GM23338 (cell line): ENCODE measurements around the gene AFF3. TPM values are rescaled to one million over a fixed set of nuclear protein-coding genes. Genes with fewer than 3 reads are reported as not detected.

Experiments
- ATAC-seq: fragments of 200-7000 bp; cut with Tn5 transposase; 3 replicates; pipeline ENCODE4 v1.9.1; 2020
- DNase-seq: peaks from one replicate; pipeline ENCODE4 v3.0.0-alpha.2; 2015; ENCODE audit warnings: low spot score
- H2AFZ ChIP-seq: fragments of 200-600 bp; sonication (generic); 2 replicates; pipeline ENCODE4 v1.8.0; 2016; ENCODE audit warnings: antibody characterized with exemption, mild to moderate bottlenecking, moderate library complexity
- H3F3A ChIP-seq: fragments of 200-600 bp; sonication (generic); replicated peaks from 2 replicates; pipeline ENCODE4 v1.8.0; 2017; ENCODE audit warnings: antibody characterized with exemption, mixed run types, low read depth
- H3K27ac ChIP-seq: fragments of 200-600 bp; sonication (generic); 2 replicates; pipeline ENCODE4 v1.6.1; 2016; ENCODE audit warnings: low read depth
- H3K27me3 ChIP-seq: fragments of 200-600 bp; sonication (generic); 2 replicates; pipeline ENCODE4 v1.8.0; 2016; ENCODE audit warnings: mild to moderate bottlenecking, mixed run types, moderate library complexity; ENCODE audit not compliant: insufficient read depth
- H3K36me3 ChIP-seq: fragments of 200-600 bp; sonication (generic); 2 replicates; pipeline ENCODE4 v1.8.0; 2016; ENCODE audit warnings: mild to moderate bottlenecking; ENCODE audit not compliant: insufficient read depth
- H3K4me1 ChIP-seq: fragments of 200-600 bp; sonication (generic); 2 replicates; pipeline ENCODE4 v1.8.0; 2016; ENCODE audit warnings: mild to moderate bottlenecking, moderate library complexity; ENCODE audit not compliant: insufficient read depth
- H3K4me2 ChIP-seq: fragments of 200-600 bp; sonication (generic); 2 replicates; pipeline ENCODE4 v1.7.1; 2017; ENCODE audit warnings: mixed run types
- H3K4me3 ChIP-seq: fragments of 200-600 bp; sonication (generic); 2 replicates; pipeline ENCODE4 v1.6.1; 2016; ENCODE audit warnings: mixed run types
- H3K79me2 ChIP-seq: fragments of 200-600 bp; sonication (generic); replicated peaks from 2 replicates; pipeline ENCODE4 v1.8.0; 2017; ENCODE audit warnings: mild to moderate bottlenecking; ENCODE audit not compliant: insufficient read depth
- H3K9me2 ChIP-seq: fragments of 200-600 bp; sonication (generic); 2 replicates; pipeline ENCODE4 v1.8.0; 2017; ENCODE audit not compliant: insufficient read depth
- H4K20me1 ChIP-seq: fragments of 200-600 bp; sonication (generic); replicated peaks from 2 replicates; pipeline ENCODE4 v1.8.0; 2017; ENCODE audit warnings: mild to moderate bottlenecking; ENCODE audit not compliant: insufficient read depth
- H3K27ac Mint-ChIP-seq: 2 replicates; pipeline ENCODE4 v1.8.0; 2020; ENCODE audit warnings: inconsistent platforms, mild to moderate bottlenecking, moderate library complexity, mixed read lengths
- H3K27me3 Mint-ChIP-seq: 3 replicates; pipeline ENCODE4 v1.8.0; 2022; ENCODE audit warnings: low read depth, mild to moderate bottlenecking, moderate library complexity, mixed read lengths, inconsistent platforms; ENCODE audit not compliant: insufficient read depth, poor library complexity
- H3K36me3 Mint-ChIP-seq: 3 replicates; pipeline ENCODE4 v1.8.0; 2021; ENCODE audit warnings: low read depth, mild to moderate bottlenecking, inconsistent platforms, moderate library complexity, mixed read lengths
- H3K4me1 Mint-ChIP-seq: 3 replicates; pipeline ENCODE4 v1.8.0; 2020; ENCODE audit warnings: mild to moderate bottlenecking, inconsistent platforms, mixed read lengths
- H3K4me3 Mint-ChIP-seq: 3 replicates; pipeline ENCODE4 v1.8.0; 2021; ENCODE audit warnings: moderate library complexity, mild to moderate bottlenecking, inconsistent platforms, mixed read lengths
- H3K9me3 Mint-ChIP-seq: 3 replicates; pipeline ENCODE4 v1.8.0; 2020; ENCODE audit warnings: moderate library complexity, mild to moderate bottlenecking, inconsistent platforms, mixed read lengths
- EZH2phosphoT487 ChIP-seq: fragments of 200-600 bp; sonication (generic); IDR thresholded peaks from one replicate; pipeline ENCODE4 v1.8.1; 2018; ENCODE audit warnings: antibody characterized with exemption; ENCODE audit not compliant: unreplicated experiment
- POLR2AphosphoS5 ChIP-seq: IDR thresholded peaks from 2 replicates; pipeline ENCODE4 v1.6.1; 2016; ENCODE audit warnings: antibody characterized with exemption, low read depth
- REST ChIP-seq: IDR thresholded peaks from one replicate; pipeline ENCODE4 v1.6.1; 2018; ENCODE audit warnings: antibody characterized with exemption; ENCODE audit not compliant: unreplicated experiment
- STAT1 ChIP-seq: IDR thresholded peaks from one replicate; pipeline ENCODE4 v1.6.1; 2016; ENCODE audit warnings: antibody characterized with exemption; ENCODE audit not compliant: unreplicated experiment
- ZNF114 ChIP-seq: fragments of 250-450 bp; sonication (Bioruptor Pico); IDR thresholded peaks from 2 replicates; pipeline ENCODE4 v1.5.0; 2020; ENCODE audit warnings: mild to moderate bottlenecking, moderate library complexity
- ZNF331 ChIP-seq: fragments of 250-450 bp; sonication (Bioruptor Pico); IDR thresholded peaks from 2 replicates; pipeline ENCODE4 v1.5.0; 2020; ENCODE audit warnings: low read depth, mild to moderate bottlenecking, moderate library complexity
- ZNF462 ChIP-seq: fragments of 250-450 bp; sonication (Bioruptor Pico); IDR thresholded peaks from 2 replicates; pipeline ENCODE4 v1.5.0; 2020; ENCODE audit warnings: mild to moderate bottlenecking, moderate library complexity
- polyA plus RNA-seq: library from polyadenylated mRNA; unstranded; fragments of >200 nt; fragmentation: Nextera tagmentation; extraction: Ambion mirVana; gene quantifications from 2 replicates; pipeline ENCODE4 v1.2.1, GENCODE V29; 2016
- total RNA-seq: library from RNA; depleted of rRNA; stranded (reverse); fragments of >200 nt; shearing (Covaris generic); gene quantifications from 2 replicates; pipeline ENCODE4 v1.2.3, GENCODE V29; 2014
- TF ChIP-seq, protein P1 (sequence below): IDR thresholded peaks from 2 replicates; pipeline ENCODE4 v1.6.1; 2016; ENCODE audit warnings: antibody characterized with exemption
- TF ChIP-seq, protein P2 (sequence below), 2 experiments: fragments of 200-600 bp in 1 of 2; sonication (generic) in 1 of 2; conservative IDR thresholded peaks; 2 replicates each; pipeline versions ENCODE4 v1.5.1 to v1.6.1; 2016 to 2017; ENCODE audit warnings: antibody characterized with exemption in 2 of 2, low read depth in 2 of 2, mild to moderate bottlenecking in 2 of 2, moderate library complexity in 1 of 2

The AFF3 gene
- total and polyA plus RNA-seq, 2 experiments from 2014 or later: 0.73 to 1.4 TPM

DNA sequence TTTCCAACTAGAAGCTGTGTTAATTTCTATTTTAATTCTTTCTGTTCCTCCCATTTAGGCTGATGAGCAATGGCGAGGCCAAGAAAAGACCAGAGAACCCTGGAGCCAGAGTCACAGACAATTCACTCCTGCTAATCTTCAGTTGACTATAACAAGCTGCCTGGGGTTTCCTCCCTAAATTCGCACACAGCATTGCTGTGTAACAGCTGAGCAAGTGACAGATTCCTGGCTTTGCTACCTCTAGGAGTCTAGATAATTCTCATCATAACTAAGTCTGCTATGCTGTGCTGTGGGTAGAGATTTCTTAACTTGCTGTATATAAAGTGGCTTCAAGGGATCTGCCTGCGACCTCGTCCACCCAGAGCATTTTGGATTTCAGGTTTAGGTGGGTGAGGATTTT, 521.3 kb downstream of the AFF3 start (continued):
- no peak for TF ChIP-seq REST
- TF ChIP-seq, protein P1, sequence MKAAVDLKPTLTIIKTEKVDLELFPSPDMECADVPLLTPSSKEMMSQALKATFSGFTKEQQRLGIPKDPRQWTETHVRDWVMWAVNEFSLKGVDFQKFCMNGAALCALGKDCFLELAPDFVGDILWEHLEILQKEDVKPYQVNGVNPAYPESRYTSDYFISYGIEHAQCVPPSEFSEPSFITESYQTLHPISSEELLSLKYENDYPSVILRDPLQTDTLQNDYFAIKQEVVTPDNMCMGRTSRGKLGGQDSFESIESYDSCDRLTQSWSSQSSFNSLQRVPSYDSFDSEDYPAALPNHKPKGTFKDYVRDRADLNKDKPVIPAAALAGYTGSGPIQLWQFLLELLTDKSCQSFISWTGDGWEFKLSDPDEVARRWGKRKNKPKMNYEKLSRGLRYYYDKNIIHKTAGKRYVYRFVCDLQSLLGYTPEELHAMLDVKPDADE: no peak
- no peak for TF ChIP-seq ZNF114 (CRISPR knock-in tag)

DNA sequence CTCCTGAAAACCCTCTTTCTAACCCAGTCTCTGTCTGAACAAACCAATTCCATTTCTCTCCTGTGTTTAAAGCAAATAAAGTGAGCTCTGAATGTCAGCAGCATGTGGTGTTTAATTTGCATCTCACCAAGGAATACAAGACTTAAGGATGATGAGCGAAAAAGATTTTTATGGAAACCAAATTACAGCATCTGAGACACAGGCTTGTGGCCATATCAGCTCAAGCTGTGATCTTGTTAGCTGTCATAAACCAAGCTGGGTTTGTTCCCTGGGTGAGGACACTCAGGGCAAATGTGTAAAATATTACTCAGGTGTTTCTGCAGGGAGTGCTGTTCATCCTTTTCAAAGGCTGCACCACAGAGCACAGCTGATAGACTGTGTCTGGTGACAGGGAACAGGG, 523.2 kb downstream of the AFF3 start:
- Histone ChIP-seq H3K9me2 (no peaks in the 10 kb centered on the region), H3K27ac (no peak overlapping the region), H3F3A (no peaks in the 10 kb centered on the region), H3K36me3 (no peaks in the 10 kb centered on the region), H2AFZ (no peak overlapping the region), H3K27me3 (no peaks in the 10 kb centered on the region), H3K4me2 (no peak overlapping the region), H3K4me1 (no peaks in the 10 kb centered on the region), H3K4me3 (no peak overlapping the region), H3K79me2 (no peaks in the 10 kb centered on the region), H4K20me1 (no peaks in the 10 kb centered on the region)
- no peak overlapping the region for H3K27ac Mint-ChIP-seq
- ATAC-seq: no peak
- H3K4me3 Mint-ChIP-seq: no peak overlapping the region
- H3K4me1 Mint-ChIP-seq: peaks cover 12% of the 10 kb centered on the region; the same call in 2 of the 3 replicates
- no peaks in the 10 kb centered on the region for H3K36me3 Mint-ChIP-seq
- DNase-seq: no peak
- no peaks in the 10 kb centered on the region for H3K9me3 Mint-ChIP-seq
- peaks cover 2% of the 10 kb centered on the region for H3K27me3 Mint-ChIP-seq
- TF ChIP-seq EZH2phosphoT487 (no peak), ZNF462 (CRISPR knock-in tag) (no peak), STAT1 (no peak), ZNF331 (no peak), POLR2AphosphoS5 (no peak)
- TF ChIP-seq, protein P2, sequence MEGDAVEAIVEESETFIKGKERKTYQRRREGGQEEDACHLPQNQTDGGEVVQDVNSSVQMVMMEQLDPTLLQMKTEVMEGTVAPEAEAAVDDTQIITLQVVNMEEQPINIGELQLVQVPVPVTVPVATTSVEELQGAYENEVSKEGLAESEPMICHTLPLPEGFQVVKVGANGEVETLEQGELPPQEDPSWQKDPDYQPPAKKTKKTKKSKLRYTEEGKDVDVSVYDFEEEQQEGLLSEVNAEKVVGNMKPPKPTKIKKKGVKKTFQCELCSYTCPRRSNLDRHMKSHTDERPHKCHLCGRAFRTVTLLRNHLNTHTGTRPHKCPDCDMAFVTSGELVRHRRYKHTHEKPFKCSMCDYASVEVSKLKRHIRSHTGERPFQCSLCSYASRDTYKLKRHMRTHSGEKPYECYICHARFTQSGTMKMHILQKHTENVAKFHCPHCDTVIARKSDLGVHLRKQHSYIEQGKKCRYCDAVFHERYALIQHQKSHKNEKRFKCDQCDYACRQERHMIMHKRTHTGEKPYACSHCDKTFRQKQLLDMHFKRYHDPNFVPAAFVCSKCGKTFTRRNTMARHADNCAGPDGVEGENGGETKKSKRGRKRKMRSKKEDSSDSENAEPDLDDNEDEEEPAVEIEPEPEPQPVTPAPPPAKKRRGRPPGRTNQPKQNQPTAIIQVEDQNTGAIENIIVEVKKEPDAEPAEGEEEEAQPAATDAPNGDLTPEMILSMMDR (conservative IDR thresholded peaks at IDR 0.05; ENCODE audit: low read depth in 2 of 2): no peak
- TF ChIP-seq, protein P1: no peak
